HG03378 (cell line): Measurements from ENCODE around the gene ARID4A.
"Not testable (repeated sequence)": the region's sequence is repeated elsewhere in the genome, so short reads cannot be mapped to it uniquely, and the experiment has no call there.

Experiments used
- ATAC-seq: cut with Tn5 transposase; IDR thresholded peaks from one replicate; pipeline ENCODE4 v1.9.1; 2021; ENCODE audit warnings: mild to moderate bottlenecking, moderate library complexity; ENCODE audit not compliant: unreplicated experiment

ARID4A gene

DNA sequence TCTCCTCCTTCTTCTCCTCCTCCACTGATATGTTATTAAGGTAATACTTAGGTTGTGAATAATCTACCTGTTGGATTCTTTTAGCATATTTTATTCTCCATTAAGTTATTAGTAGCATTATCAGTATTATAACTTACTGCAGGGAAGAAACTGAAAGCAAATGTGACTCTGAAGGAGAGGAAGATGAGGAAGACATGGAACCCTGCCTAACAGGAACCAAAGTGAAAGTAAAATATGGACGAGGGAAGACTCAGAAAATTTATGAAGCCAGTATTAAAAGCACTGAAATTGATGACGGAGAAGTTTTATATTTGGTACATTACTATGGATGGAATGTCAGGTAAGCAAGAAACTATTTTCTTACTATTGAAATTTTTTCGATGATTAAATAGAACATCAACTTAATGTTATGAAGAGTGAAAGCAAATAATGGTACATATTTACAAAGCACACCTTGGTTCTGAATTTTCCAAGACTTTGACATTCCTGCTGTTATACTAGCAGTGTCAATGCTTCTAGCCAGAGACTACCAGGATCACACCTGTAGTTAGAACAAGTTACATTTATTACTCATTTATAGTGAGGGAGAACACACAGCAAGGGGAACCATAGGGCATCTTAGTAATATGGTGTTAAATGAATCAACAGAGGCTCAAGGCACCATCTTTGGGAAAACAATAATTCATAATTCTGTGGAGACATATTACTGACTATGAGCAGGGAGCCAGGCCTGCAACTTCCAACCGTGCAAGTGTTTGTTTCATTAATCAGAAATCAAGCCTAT, 55.4 kb downstream of the ARID4A start:
- ATAC-seq, result no peak

DNA sequence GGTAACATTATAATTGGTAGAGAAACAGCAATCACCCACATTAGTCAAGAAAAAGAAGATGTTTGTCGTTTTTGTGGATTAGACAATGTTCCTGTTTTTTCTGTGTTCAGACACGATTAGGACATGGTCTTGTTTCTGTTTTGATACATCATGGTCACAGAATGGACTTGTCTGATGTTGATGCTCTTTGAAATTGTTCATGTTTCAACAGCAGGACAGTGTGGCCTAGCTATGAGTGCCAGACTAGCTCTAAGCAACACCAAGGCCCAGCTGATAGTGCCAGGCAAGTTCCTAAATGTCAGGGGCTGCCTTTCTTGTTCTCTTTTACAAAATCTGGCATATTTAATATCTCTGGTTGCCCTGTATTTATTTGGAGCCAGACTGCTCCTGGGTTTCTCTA, 56.5 kb downstream of the ARID4A start:
- ATAC-seq, result no peak

- ATAC-seq, result no peak
These were observed 57.9 kb downstream of the ARID4A start for GRCh38 chr14:58356268-58356667.

- ATAC-seq, result not testable (repeated sequence)
These were observed 63.9 kb downstream of the ARID4A start for GRCh38 chr14:58362272-58362671.

DNA sequence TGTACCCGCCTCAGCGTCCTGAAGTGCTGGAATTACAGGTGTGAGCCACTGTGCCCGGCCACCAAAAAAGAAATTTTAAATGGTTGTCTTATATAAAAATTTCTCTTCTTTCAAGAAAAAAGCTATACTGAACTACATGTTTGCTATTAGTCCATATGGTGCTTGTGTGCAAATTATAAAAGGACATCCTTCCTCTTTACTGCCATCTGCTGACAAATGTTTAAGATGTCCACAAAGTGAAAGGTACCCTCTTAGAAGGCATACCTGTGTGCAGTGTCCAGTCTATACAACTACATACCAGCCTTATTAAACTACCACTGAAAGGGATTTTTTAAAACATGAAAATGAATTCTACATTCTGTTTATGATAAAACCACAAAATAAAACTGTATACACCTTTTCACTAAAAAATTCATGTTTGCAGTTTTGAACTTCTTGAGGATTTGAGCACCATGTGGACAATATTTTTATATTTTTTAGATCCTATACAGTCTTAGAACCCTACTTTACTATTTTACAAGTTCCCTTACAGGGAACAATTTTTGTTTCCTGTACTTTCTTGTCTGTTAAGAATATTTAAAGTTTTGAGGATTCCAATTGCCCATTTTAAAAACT, 64.5 kb downstream of the ARID4A start:
- no peak for ATAC-seq

DNA sequence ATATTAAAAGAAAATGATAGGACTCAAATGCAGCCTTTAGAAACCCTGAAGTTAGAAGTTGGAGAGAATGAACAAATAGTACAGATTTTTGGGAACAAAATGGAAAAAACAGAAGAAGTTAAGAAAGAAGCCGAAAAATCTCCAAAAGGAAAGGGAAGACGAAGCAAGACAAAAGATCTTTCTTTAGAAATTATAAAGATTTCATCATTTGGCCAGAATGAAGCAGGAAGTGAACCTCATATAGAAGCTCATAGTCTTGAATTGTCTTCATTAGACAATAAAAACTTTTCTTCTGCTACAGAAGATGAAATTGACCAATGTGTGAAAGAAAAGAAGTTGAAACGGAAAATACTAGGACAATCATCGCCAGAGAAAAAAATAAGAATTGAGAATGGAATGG, 66.0 kb downstream of the ARID4A start:
- no peak for ATAC-seq

GRCh38 chr14:58367296-58367695, 68.9 kb downstream of the ARID4A start:
- ATAC-seq, result no peak

DNA sequence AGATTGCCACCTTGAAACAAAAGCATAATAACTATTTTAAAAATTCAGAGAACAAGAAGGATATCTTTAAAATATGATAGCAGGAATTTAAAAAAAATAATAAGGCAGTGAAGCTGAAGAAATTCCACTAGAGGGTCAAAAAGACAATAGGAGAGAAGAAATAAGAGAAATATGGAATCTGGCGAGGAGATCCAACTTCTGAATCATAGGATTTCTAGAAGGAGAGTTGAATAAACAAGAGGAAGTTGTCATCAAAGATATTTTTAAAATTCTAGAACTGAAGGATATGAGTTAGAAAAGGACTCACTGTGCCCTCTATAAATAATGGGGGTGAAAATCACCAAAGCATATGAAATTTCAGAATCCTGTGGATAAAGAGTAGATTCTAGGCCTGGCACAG, 70.6 kb downstream of the ARID4A start:
- ATAC-seq, result no peak

- ATAC-seq, result no peak
These were observed 78.4 kb downstream of the ARID4A start for GRCh38 chr14:58376791-58377190.

GRCh38 chr14:58390830-58391229, 92.5 kb downstream of the ARID4A start:
- ATAC-seq, result no peak

DNA sequence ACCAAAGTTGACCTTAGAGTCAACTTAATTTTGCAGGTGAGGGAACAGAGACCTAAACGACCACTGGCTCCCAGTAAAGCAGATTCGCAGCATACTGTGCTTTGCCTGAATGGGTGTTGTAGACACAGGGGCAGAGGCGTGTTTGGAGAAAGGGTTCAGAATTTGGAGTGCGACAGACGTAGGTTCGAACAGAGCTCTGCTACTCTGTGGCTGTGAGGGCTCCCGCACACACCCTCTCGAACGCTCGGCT, 97.1 kb downstream of the ARID4A start:
- ATAC-seq, result no peak

GRCh38 chr14:58395812-58396788, 97.7 kb downstream of the ARID4A start, which contains the start of gene TOMM20L:
Gene TOMM20L (plus strand): TSS chr14:58395930. CDS start chr14:58395958, 28 bp downstream.
- ATAC-seq, result peak; percentile 81

DNA sequence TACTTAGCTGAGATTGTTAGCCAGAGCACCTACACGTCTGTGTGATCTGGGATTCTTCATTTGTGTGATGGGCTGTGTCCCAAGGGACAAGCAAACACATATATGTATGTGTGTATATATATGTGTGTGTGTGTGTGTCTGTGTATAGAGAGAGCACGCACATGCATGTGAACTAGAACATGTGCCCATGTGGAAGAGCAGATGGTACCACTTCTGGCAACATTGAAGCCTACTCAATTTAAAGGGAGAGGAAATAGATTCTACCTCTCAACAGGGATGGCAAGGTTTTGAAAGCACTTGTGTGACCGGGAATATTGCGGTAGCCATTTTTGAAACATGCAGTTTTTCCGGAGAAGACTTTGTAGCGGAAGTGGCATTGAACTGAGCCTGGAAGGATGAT, 98.8 kb downstream of the ARID4A start:
- no peak for ATAC-seq

- ATAC-seq, result no peak
These were observed 100.1 kb downstream of the ARID4A start for GRCh38 chr14:58398495-58398894.

GRCh38 chr14:58398895-58399294, 100.5 kb downstream of the ARID4A start:
- no peak for ATAC-seq

DNA sequence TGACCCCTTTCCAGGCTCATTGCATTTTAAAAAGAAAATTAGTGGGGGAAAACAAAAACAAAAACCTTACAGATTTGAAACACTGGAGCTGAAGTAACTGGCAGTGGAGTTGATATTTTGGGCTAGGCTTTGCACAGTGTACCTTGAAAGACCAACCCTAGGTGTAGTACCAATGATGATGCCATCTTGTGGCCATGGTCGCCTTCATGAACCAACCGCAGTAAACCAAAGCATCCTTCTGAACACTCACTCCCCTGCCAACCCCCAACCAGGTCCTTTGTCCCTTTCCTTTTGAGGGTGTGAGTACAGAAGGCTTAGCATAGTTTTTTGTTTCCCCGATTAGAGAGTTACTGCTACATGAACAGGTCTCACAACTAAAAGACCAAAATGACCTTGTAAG, 103.2 kb downstream of the ARID4A start:
- ATAC-seq, result no peak

GRCh38 chr14:58408681-58409215, 110.4 kb downstream of the ARID4A start:
- ATAC-seq, result no peak

- no peak for ATAC-seq
These were observed 116.5 kb downstream of the ARID4A start for GRCh38 chr14:58414845-58415244.

DNA sequence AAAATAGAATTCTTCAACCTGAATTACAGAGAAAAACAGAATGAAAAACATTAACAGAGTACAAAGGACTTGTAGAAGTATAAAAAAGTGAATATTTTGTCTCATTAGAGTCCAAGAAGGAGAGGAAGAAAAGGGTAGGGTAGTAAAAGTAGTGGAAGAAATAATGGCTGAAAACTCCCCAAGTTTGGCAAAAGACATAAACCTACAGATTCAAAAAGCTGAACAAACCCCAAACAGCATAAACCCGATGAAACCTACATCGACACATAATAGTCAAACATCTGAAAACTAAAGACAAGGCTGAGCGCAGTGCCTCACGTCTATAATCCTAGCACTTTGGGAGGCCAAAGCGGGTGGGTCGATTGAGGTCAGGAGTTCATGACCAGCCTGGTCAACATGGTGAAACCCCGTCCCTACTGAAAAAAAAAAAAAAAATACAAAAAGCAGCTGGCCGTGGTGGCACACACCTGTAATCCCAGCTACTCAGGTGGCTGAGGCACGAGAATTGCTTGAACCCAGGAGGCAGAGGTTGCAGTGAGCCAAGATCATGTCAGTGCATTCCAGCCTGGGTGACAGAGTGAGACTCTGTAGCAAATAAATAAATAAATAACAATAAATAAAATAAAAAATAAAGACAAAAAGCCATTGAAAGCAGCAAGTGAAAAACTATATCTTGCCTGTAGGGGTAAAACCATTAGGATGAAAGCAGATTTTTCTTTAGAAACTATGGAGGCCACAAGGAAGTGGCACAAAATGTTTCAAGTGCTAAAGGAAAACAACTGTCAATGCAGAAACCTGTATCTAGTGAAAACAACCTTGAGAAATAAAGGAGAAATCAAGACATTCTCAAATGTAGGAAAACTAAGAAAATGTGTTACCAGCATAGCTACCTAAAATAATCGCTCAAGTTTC, 117.5 kb downstream of the ARID4A start:
- no peak for ATAC-seq

DNA sequence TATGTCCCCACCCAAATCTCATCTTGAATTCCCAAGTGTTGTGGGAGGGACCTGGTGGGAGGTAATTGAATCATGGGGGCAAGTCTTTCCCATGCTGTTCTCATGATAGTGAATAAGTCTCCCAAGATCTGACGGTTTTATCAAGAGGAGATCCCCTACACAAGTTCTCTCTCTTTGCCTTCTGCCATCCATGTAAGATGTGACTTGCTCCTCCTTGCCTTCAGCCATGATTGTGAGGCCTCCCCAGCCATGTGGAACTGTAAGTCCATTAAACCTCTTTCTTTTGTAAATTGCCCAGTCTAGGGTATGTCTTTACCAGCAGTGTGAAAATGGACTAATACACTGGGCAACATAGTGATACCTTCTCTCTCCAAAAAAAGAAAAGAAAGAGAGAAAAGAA, 118.6 kb downstream of the ARID4A start:
- ATAC-seq, result not testable (repeated sequence)
